GM18951 (cell line): Measurements from ENCODE around the gene EFNA2.

Source experiments
- POLR2A ChIP-seq: IDR thresholded peaks from 4 replicates; pipeline ENCODE4 v1.6.1; 2011; ENCODE audit warnings: mild to moderate bottlenecking; ENCODE audit not compliant: insufficient read length, insufficient read depth; ENCODE audit errors: extremely low read depth
- in situ Hi-C: fragments of 300-500 bp; cut with MboI; formaldehyde crosslinking; loops from one replicate; pipeline ENCODE4 v1.12.0; 2022; ENCODE audit warnings: low sequenced_read_pairs, mixed read lengths, inconsistent platforms; ENCODE audit not compliant: unreplicated experiment

The EFNA2 gene

DNA sequence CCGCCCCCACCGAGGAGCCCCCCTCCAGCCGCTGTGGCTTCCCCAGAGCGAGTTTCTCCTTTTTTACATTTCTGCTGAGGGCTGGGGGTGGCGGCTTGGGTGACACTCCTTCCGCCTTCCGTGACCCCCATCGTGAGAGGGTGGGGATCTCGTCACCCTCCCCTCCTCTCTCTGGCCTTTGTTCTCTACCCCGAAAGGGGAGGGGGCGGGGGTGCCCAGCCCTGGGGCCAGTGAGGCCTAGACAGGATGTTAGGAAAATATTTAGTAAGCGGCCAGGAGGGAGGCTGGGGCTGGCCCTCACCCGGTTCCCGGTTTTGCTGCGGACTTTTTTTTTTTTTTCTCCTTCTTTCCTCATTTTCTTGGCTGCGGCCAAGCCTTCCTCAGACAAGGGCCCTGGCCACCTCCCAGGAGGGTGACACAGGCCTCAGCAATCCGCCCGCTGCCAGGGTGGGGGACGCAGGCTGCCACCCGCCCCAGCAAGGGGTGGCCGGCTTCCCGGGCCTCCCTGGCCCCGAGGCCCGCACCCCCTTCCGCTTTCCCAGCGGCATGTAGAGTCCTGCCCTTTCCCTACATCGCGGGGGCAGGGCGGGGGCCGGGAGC is 33.4 kb upstream of the EFNA2 start:
- TF ChIP-seq POLR2A, result no peak
- in situ Hi-C loops, result no loop called here

DNA sequence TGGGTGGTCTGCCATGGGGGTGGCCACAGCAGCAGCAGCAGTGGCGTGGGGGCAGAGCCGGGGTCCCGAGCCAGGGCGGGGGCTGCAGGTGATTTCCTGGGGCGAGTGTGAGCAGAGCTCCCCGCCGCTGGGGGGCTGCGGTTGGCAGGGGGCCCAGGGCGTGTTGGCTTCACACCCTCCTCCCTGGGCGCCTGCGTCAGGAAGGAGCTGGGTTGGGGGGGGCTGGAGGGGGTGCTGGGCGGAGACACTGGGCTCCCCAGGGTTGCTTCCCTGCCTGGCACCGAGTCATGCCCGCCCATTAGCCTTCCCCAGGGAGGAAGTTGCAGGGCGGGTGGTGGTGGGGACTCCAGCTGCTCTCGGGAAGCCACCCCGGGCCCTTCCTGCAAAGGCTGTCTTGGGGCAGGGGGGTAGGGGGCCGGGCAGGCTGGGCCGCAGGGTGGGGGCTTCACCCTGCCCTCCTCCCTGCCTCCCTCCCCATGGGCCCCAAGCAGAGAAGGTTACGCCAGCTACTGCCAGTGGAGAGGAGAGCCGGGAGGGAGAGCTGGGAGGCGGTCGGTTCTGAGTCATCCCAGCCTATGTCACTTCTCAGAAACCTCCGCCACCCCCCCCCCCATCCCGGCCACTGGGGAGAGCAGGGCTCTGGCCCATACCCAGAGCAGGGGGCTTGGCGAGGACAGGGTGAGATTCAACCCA is 32.7 kb upstream of the EFNA2 start:
- in situ Hi-C loops, result no loop called here
- no peak for TF ChIP-seq POLR2A

DNA sequence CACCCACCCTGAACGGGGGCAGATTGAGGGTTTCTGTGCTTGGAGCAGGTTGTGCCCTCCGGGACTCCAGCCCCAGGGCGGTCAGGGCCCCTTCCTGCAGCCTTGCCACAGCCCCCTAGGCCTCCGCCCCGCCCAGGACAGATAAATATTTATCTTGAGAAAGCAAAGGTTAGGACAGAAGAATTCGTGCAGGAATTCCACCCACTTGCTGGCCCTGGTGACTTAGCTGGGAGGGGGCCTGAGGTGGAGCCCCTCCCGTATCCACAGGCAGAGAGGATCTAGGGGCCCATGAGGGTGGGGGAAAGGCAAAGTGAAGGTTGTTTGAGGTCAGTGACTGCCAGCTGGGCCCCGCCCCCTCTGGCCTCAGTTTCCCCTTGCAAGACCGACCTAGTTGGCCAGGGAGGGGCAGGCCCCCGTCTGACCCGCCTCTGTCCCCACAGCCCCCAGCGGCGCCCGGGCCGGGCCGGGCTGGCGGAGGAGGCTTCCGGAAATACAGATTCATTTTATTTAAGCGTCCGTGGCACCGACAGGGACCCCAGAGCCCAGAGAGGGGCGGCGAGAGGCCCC is 32.1 kb upstream of the EFNA2 start:
- no peak for TF ChIP-seq POLR2A
- in situ Hi-C loops, result no loop called here

- in situ Hi-C loops, result no loop called here
Observed at GRCh38 chr19:1254081-1254527, 31.6 kb upstream of the EFNA2 start.

GRCh38 chr19:1254530-1255185 is 31.0 kb upstream of the EFNA2 start:
- TF ChIP-seq POLR2A, result no peak
- in situ Hi-C loops, result no loop called here

More at GRCh38 chr19:1254081-1254527, 31.6 kb upstream of the EFNA2 start:
- TF ChIP-seq POLR2A, result no peak

GRCh38 chr19:1255186-1256161 is 30.2 kb upstream of the EFNA2 start:
- TF ChIP-seq POLR2A, result peak; percentile 9
- in situ Hi-C loops, result no loop called here

GRCh38 chr19:1256646-1257474 is 28.8 kb upstream of the EFNA2 start:
- in situ Hi-C loops, result no loop called here

GRCh38 chr19:1257475-1258162 is 28.1 kb upstream of the EFNA2 start:
- TF ChIP-seq POLR2A, result peak; percentile 6
- in situ Hi-C loops, result no loop called here

More at GRCh38 chr19:1256646-1257474, 28.8 kb upstream of the EFNA2 start:
- no peak for TF ChIP-seq POLR2A

- in situ Hi-C loops, result no loop called here
- peak; percentile 18 for TF ChIP-seq POLR2A
Observed at GRCh38 chr19:1258163-1258492, 27.5 kb upstream of the EFNA2 start.

DNA sequence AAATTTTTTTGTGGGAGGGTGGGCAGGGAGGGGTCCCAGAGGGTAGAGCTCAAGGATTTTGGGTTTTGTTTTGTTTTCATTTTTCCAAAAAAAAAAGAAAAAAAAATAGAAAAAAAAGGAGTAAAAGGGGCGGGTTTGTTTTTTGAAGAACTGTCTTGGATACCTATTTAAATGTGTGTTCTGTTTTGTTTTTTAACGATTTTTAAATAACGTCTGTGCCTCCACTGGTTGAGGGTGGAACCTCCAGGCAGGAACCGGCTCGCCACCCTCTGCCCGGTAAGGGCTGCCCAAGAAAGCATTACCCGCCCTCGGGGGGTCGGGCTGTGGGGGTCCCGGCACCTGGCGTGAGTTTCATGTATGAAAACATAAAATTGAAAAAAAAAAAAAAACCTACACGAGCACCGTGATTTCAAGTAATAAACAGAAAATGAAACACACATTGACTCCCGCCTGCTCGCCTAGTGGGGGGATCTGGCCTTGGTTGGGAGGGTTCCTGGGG is 26.9 kb upstream of the EFNA2 start:
- TF ChIP-seq POLR2A, result no peak
- in situ Hi-C loops, result no loop called here

DNA sequence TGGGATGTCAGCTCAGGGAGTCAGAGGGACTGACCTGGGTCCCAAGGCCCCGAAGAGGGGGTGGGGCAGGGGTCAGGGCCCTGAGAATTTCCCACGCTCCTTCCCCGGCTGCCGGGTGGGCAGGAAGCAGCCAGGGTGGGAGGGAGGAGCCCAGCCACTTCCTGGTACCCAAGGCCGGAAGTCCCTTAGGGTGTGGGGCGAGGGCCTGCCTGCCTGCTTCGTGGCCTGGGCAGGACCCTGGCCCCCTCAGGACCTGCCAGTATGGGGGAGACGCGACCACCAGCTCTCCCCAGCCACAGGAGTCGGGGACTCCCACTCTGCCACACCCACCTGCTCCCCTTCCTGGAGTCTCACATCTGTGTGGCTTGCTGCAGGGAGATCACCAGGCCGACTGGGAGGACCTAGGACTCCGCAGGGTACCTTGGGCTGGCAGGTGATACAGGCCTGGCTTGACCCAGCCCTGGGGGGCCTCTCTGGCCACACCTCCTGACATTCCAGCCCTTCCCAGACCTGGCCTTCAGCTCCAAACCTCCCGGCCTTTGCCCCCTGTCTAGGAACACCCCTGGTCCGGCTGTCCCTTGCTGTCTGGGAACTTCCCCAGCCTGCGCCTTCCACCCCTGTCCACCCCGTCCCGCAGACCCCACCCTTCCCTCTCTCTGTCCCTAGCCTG is 26.3 kb upstream of the EFNA2 start:
- in situ Hi-C loops, result no loop called here

More for the DNA sequence above, 26.3 kb upstream of the EFNA2 start:
- TF ChIP-seq POLR2A, result peak; percentile 82
